ENCODE results near the gene CRIM1.

CRIM1 gene

DNA sequence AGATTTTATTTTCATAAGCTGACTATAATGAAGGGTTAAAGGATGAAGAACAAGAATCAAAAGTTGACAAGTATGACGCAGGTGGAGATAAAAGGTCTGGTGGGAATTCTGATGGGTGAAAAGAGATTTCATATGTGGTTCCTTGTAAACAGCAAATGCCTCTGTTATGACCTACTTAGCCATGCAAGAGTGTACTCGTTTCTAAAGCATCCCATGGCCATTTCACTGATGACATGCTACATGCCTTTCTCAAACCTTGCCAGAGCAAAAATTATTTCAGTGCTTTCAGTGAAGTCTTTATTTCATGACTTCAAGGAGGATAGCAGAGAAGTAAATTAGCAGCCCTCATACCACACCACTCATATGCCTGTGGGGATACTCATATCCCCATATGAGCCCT is 170.6 kb downstream of the CRIM1 start:
- no peak for DNase-seq

DNA sequence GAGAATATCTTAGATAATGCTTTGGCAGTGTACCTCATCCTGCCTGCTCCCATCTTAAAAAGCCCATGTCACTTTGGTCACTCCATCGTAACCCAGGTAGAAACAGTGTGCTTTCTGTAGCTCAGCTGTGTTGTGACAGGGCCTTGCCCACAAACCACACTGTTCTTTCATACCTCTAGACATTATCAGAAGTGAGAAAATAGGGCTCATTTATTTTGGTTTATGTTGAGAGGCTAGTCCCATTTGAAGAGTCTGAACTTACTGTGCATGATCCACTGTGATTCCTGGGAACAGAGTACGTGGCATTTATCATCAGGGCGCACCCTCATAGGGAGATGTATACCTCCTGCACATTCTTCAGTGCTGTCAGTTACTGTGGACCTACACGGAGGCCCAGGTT is 172.7 kb downstream of the CRIM1 start:
- no peak for DNase-seq

DNA sequence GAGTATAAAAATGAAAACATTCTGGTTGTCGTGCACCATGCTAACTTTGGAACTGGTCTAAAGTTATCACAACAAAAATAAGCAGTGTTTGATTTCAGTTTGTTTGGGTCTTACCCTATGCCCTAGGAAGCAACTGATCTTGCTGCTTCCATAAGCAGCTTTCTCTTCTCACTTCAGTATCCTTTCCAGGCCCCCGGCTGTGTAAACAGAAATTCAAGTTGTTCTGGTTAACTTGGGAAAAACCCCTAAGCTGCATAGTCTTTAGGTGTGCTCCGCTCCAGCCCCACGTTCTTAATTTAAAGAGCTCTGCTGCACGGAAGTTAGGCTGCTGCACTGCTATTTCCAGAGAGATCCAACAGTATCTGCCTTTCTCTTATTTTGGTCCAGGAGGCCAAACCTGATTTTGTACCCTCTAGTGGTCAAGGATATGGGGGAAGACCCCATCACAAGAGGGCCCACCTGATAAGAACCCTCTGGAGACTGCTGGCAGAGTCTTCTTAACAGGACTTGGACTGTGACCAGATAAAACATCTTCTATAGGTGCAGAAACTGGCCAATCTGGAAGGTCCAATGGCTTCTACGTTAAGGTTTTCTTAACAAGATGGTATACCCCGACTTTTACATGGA is 173.3 kb downstream of the CRIM1 start:
- no peak for DNase-seq

DNA sequence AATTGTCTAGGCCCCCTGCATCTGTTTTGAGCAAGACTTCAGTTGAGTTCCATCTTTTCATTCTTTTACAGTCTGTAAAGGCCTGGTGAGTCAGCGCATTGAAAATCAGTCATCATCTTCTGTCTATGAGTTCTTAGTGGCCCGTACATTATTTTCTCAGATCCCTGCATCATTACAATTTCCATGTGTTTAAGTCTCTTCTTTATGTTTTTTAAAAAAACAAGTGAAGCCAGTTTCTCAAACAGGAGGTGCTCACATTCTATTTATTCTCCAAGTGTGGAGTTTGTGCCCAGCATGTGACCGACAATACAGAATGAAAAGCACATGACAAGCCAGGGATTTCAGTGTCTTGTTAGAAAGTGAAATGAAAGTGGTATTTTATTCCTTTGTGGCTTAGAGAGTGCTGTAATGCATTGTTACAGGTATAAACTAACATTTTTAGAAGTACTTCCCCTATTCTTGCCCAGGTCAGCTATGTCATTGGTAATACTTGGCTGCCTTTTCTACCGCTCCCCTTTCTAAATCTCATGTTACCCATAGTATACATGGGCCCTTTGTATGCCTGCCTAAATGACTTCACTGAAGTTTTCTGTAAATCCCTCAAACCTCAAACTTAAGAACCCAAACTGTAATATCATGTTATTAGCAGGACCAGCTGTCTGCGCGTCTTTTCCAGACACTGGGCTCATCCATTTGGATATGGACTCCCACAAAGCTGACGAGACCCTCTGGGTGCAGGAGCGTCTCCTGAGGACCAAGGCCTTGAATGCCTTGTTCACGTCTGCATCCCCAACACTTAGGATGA is 174.8 kb downstream of the CRIM1 start:
- no peak for DNase-seq

DNA sequence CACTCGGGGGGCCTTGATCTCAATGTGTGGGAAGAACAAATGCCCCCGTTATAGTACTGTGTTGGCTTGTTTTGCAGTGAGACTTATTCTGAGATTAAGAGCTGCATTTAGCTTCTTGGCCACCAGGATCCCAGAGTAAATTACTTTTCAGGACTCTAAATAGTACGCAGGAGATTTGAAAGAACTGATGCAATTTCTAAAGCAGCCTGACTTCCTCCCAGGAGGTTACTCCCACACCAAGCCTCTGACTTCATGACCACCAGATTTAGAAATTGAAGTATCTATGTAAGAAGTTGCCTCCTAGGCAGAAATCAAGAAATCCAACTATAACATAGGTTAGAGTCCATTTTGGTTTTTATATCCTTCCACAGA is 175.4 kb downstream of the CRIM1 start:
- DNase-seq: no peak

DNA sequence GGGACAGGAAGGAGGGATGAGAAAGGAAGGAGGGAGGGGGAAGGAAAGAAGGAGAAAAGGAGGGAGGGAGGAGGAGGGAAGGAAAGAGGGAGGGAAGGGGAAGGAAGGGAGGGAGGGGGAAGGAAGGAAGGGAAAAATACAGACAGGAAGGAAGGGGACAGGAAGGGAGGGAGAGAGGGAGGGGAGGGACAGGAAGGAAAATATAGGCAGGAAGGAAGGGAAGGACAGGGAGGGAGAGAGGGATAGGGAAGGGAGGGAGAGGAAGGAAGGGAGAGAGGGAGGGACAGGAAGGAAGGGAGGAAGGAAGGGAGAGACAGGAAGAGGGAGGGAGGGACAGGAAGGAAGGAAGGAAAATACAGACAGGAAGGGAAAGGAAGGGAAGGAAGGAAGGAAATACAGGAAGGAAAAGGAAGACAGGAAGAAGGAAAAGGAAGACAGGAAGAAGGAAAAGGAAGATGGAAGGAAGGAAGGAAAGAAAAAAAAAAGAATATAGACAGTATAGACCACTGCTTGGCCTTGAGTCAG is 178.8 kb downstream of the CRIM1 start:
- no peak for DNase-seq

DNA sequence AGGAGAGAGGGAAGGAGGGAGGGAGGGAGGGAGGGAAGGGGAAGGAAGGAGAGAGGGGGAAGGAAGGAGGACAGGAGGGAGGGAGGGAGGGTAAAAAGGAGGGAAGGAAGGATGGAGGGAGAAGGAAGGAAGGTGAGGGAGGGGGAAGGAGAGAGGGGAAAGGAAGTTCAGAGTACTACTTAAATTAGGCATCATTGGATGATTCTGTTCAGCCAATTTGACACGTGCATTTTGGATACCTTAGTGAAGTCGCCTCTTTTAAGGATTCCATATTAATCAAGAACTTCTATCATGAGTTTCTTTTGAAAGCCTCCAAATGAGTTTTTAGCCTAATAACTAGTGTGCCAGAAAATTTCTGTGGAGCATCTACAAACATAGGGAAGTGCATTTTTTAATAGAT is 179.5 kb downstream of the CRIM1 start:
- DNase-seq: no peak

DNA sequence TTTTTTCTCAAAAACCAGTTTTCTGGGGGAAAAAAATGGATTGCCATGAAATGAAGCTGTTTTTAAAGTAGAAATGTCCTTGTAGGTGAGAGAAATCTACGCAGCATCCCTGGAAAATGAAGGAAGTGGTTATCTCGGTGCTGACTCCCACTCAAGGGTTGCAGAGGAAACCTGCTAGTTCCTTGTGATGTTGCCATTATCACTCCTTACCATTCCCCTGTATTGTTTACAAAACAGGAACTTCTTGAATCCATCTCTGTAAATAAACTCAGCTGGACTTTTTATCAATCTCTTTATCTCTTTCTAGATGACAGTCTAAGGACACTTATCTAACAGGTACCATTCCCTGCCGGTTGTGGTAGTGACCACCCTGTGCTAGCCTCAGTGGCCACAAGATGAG is 181.2 kb downstream of the CRIM1 start:
- DNase-seq: no peak

DNA sequence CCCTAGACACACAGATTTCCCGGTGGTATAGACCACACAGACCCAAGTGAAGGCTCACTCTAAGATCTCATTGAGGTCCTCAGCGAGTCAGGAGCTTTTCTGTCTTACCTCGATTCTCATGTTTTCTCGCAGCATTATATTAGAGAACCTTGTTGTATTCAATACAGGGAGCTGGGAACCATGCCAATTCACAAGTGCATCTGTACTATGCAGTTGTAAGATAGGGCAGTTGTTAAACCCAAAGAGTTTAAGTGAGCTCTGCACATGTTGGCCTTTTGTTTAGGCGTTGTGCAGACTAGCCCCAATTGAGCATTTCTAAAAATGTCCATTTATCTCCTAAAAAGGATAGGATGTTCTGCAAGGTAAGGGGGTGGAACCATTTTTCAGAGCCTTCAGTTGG is 182.8 kb downstream of the CRIM1 start:
- DNase-seq: no peak

DNA sequence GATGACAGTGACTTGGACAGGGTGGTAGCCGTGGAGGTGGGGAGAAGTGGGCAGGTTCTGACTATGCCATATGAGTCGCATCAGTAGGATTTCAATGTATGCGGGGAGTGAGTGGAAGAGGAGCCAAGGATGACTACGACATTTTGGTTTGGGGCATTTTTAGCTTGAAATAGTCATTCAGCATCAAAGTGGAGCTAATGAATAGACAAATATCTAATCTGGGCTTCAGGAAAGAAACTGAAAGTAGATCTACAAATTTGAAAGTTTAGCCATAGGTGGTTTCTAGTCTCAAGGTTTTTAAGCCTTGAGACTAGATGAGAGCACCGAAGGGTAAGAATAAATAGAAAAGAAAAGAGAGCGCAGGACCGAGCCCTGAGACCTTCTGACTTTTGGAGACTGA is 184.1 kb downstream of the CRIM1 start:
- DNase-seq: no peak

DNA sequence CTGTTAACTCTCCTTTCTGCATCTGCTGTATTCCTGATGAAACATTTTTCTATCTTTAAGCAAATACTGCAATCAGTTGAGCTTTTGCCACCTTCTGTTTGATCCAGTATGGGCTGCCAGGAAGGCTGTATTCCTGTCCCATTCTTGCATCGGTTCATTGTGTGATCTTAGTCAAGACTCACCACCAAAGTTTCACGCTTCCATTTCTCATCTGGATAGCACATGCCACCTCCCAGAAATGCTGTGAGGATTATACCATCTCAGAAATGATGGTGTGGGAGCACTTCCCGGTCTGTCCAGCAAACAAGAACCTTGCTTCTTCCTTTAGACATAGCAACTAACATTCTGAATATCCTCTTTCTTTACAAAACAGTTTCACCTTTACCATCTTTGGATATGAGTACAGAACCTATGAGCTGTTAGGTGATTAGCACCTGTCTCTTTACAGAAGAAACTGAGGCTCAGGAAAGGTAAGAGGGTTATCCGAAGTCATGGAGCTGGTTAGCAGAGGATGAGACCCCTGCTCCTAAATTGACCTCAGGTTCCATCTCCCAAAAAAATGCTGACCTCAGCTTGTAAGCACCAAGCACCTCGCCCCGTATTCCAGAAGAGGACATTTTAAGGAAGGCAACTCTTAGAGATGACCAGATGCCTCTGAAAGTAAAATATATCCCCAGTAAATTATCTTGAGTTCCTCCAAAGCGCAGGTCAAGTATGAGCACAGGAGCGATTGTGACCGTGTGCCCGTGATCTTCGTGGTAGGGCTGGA is 185.6 kb downstream of the CRIM1 start:
- DNase-seq: no peak

DNA sequence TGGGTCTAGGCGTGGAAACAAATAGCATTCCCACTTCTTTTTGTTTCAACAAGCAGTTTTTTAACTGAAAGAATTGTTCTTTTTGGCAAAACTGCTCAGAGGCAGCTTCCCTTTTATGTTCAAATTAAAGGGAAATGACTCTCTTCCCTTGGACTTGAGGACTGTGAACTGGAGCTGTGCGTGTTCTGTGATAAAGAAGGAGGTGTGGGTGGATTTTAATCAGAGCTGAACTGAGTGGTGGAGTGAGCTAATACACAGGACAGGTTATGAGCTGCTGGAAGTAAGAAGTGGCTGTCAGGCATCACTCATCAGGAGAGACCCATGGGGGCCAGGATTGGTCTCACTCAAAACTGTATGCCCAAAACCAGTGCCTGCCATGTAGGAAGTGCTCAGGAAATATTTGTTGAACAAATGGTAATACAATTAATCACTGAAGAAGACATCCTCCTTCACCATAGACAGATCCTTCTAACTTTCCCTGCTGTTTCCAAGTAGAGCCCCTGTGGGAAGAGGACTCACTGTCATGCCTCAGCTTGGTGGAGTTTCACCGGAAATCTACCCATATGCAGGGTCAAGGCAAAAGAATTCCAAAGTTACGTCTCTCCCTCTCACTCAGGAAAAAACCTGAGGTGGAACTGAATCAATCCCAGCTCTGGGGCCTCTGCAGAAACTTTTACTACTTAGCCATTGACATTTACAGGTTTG is 186.5 kb downstream of the CRIM1 start:
- no peak for DNase-seq

DNA sequence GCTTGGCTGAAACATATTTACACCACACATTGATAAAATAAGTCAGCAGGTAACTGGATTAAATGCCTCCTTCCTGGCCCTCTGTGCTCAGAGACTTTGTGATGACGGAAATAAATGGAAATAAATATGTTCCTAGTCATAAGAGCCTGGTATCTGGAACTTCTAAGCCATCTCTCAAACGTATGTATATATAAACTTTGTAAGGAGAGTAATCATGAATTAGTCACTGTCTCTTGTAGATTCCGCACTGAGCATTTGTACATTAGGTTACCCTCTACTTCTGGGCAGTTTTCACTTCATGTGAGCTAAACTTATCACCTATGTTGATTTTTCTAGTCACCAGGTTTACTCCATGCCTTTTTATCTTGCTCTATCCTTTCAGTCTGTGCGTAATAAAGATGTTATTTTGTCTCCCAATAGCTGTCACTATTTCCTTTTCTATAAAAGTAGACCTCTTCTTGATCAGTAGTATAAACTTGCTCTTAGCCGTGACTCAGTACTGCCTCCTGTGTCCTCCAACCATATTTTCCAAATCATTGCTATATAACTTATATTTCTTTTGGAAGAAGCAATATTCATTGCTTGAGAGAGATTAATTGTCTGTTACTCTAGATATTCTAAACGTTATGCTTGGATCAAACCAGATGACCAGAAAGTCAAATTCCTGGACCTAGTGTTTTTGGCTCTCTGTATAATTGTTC is 189.2 kb downstream of the CRIM1 start:
- DNase-seq: no peak

DNA sequence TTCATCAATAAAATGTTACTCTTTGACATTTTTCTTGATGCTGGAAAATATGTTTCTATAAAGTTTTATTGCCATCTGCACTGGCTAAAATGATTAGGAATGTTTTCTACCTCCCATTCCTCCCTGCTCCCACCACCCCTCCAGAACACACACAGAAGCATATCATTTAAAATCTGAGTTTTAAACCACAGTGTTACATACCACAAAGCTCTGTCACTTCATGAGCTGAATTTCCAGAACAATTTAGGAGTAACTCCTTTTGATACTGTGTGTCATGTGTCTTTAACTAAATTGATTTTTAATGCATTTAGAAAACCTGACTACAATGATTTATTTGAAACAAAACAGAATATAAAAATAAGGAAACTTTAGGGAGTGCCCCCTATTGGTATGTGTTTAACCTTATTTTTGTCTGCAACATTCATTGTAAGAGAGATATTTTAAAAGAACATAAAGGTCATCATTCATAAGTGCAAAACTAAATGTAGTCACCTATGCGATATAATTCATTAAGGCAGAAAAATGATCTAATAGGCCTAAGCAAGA is 190.4 kb downstream of the CRIM1 start:
- DNase-seq: no peak

DNA sequence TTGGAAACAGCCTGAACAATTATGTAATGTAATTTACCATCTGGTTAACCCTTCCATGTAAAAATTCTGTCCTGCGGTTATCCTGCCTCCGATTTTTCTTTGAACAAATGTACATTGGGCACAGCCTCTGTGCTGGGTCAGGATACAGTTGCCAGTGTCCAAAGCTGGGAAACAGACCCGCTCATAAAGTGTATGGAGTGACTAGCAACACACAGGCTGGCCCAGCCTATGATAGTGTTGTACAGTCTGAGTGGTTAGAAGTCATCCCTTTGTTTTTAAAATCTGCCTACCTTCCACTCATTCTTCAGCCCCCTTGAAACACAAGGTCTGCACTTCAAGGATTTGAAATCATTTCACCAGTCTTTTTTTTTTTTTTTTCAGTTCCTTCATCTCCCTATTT is 192.3 kb downstream of the CRIM1 start:
- DNase-seq: no peak

DNA sequence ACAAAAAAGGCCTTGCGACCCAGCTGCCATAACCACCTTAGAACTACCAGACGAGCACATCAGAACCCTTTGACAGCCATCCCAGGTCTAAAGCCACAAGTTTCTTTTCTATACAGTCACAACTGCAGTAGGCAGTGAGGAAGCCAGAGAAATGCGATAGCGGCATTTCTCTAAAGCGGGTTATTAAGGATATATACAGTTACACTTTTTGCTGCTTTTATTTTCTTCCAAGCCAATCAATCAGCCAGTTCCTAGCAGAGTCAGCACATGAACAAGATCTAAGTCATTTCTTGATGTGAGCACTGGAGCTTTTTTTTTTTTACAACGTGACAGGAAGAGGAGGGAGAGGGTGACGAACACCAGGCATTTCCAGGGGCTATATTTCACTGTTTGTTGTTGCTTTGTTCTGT is 193.6 kb downstream of the CRIM1 start:
- no peak for DNase-seq

DNA sequence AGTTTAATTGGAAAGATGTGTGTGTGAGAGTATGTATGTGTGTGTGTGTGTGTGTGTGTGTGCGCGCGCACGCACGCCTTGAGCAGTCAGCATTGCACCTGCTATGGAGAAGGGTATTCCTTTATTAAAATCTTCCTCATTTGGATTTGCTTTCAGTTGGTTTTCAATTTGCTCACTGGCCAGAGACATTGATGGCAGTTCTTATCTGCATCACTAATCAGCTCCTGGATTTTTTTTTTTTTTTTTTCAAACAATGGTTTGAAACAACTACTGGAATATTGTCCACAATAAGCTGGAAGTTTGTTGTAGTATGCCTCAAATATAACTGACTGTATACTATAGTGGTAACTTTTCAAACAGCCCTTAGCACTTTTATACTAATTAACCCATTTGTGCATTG is 194.4 kb downstream of the CRIM1 start:
- no peak for DNase-seq

DNA sequence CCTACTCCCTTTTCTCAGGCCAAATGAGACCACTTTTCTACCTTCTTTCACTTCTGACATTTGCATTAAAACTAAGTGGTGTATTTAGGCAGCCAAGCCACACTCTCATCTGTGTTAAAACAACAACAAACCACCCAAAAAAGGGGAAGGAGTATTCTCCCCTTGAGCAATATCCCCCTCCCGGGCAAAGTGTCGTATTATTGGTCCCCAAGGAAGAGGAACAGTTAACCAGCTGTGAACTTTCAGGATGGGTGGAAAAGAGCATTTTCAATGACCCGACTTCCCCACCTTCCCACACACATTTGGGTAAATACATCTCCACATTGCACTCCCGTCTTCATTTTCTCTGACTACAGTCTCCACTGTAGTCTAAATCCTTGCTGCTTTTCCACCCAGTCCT is 198.1 kb downstream of the CRIM1 start:
- no peak for DNase-seq

DNA sequence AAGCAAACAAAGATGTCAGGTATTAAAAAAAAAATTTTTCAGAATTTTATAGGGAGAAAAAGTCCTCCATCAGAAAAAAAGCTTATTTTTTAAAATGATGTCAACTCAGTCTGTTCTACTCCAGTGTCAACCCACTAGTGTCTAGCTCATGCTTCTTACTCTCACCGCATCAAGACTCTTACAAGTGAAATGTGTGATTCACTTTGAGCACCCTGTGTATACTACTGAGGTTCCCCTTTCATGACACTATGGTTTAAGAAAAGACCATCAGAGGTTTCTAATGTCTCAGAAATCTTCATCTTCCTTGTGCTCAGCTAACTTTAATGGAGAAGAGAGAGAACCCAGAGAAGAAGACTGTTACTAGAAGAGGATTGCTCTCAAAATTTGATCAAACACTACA is 199.0 kb downstream of the CRIM1 start:
- DNase-seq: no peak

DNA sequence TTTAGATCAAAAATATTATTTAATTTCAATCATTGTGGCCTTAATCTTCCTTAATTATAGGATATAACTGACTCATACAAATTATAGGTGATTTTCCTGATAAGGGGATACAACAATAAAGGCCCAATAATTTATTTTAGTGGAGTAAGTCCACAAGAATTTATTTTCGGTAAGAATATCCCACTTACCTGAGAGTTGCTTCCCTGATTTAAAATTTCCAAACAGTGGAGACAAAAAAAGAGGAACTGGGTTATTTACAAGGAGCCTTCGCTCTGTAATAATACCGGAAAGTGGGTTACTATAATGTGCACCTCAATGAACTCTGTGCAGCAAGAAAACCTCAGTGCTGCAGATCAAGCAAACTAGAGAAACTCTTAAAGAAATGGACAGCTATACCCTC is 200.2 kb downstream of the CRIM1 start:
- no peak for DNase-seq

DNA sequence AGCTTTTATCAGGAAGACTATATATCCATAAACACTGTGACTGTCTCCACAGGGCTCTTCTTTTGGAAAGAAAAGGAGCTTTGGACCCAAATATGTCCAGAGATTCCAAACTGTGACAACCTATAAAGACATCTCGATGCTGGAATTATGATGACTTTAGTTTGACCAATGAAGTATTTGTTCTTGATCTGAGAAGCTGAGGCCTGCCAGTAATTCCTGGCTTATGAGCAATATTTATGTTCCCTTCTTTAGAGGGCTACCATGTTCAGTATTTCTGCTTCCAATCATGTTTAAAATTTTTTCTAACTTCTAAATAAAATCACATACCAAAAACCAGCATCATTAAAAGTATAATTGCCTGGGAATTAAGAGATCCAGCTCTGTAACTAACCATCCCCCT is 201.3 kb downstream of the CRIM1 start:
- DNase-seq: no peak

DNA sequence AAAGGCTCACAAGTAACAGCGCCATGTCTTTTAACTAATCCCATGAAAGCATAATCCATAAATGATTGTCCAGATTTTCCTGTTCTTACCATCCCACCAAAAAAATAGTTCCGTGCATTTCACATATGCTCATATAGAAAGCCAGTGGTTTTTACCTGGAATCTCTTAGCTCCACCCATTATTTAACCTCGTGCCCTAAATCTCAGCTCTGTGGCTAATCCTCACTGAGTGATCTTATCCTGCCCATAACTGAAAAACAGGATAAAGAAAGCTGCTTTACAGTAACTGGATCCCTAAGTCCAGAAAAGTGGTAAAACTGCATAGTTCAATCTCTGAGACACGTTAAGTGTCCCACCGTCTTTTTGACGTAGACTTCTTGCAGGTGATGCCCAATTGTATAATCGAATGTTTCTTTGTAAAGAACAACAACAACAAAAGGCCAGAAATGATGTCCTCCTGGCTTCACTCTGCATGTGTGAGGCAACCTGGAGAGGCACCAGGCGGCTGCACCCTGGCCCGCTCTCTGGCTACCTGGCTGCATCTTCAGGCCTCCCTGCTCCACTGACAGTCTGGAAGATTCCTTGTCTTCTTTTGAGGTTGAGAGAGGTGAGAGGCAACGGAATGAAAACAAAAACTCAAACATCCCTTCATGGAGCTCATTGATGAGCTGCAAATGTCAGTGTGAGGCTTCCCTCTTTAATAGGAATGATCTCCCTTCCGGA is 203.8 kb downstream of the CRIM1 start:
- no peak for DNase-seq

All from stimulated activated CD4-positive, alpha-beta T cell treated with anti-CD3 and anti-CD28 coated beads, Interleukin-15, amount 100 ng/mL, for 24 hours (primary cell).